Body of pancreas (tissue), 4 donors: ENCODE results near the gene PTGES2.

Source experiments
- CTCF ChIP-seq, 7 experiments: fragments of 450-650 bp in 4 of 7; fragments of 200-600 bp in 3 of 7; sonication (generic) in 3 of 7; IDR thresholded peaks; one replicate each; pipeline ENCODE4 v1.5.1; 2016 to 2019; ENCODE audit warnings: antibody characterized with exemption in 7 of 7
- POLR2A ChIP-seq, 3 donors: fragments of 450-650 bp; IDR thresholded peaks; one replicate each; pipeline ENCODE4 v1.6.1; 2016; ENCODE audit warnings: antibody characterized with exemption in 3 of 3, mild to moderate bottlenecking in 2 of 3

DNA sequence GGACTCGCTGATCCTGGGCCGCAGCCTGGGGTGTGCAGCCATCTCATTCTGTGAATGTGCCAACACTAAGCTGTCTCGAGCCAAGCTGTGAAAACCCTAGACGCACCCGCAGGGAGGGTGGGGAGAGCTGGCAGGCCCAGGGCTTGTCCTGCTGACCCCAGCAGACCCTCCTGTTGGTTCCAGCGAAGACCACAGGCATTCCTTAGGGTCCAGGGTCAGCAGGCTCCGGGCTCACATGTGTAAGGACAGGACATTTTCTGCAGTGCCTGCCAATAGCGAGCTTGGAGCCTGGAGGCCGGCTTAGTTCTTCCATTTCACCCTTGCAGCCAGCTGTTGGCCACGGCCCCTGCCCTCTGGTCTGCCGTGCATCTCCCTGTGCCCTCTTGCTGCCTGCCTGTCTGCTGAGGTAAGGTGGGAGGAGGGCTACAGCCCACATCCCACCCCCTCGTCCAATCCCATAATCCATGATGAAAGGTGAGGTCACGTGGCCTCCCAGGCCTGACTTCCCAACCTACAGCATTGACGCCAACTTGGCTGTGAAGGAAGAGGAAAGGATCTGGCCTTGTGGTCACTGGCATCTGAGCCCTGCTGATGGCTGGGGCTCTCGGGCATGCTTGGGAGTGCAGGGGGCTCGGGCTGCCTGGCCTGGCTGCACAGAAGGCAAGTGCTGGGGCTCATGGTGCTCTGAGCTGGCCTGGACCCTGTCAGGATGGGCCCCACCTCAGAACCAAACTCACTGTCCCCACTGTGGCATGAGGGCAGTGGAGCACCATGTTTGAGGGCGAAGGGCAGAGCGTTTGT lies 19.9 kb downstream of the PTGES2 start:
- TF ChIP-seq CTCF (IDR thresholded peaks at IDR 0.05) (no peak), POLR2A (IDR thresholded peaks at IDR 0.05) (no peak)
